Left renal pelvis (tissue), 4 donors: Measurements from ENCODE around the gene HDAC4. TPM values are rescaled to one million over a fixed set of nuclear protein-coding genes. Genes with fewer than 3 reads are reported as not detected.

Source experiments
- DNase-seq, 4 donors: peaks; one replicate each; pipeline ENCODE4 v3.0.0-alpha.2; 2013; ENCODE audit warnings: low read depth in 4 of 4, low spot score in 3 of 4
- polyA plus RNA-seq, 4 donors: library from polyadenylated mRNA; unstranded; fragments of 120-200 nt; gene quantifications; one replicate each; pipeline ENCODE4 v1.2.1, GENCODE V29; 2013; ENCODE audit not compliant: insufficient read length in 4 of 4

The HDAC4 gene
- polyA plus RNA-seq, 4 donors = 12.9 to 15.4 (median 14.4) TPM

DNA sequence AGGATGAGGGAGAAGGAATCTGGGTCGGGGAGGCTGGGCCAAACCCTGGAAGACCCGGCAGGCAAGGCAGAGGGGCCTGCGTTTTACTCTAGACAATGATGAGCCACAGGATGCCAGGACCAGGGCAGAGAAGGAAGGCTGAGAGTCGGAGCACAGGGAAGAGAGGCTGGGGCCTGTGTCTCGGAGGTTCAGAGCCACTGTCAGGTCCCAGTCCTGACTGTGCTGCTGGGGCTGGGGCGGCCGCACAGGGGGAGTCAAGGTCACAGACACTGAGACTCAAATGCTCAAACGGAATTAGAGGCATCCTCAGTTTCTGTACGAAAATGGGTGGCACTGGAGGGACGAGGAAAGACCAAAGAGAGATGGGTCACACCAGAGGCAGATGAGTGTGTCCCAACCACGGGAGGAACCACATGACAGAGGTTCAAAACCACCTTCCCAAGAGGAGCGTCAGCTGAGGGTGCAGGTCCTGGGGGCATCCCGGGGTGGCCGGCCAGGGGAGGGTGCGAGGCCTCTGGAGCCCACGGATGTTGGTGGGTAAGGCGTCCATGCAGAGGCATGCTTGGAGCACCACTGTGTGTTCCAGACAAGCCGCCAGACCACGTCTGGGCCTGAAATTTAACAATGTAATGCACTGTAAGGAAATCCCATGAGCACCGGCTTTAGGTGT lies 14.7 kb downstream of the HDAC4 start:
- no peak for DNase-seq

DNA sequence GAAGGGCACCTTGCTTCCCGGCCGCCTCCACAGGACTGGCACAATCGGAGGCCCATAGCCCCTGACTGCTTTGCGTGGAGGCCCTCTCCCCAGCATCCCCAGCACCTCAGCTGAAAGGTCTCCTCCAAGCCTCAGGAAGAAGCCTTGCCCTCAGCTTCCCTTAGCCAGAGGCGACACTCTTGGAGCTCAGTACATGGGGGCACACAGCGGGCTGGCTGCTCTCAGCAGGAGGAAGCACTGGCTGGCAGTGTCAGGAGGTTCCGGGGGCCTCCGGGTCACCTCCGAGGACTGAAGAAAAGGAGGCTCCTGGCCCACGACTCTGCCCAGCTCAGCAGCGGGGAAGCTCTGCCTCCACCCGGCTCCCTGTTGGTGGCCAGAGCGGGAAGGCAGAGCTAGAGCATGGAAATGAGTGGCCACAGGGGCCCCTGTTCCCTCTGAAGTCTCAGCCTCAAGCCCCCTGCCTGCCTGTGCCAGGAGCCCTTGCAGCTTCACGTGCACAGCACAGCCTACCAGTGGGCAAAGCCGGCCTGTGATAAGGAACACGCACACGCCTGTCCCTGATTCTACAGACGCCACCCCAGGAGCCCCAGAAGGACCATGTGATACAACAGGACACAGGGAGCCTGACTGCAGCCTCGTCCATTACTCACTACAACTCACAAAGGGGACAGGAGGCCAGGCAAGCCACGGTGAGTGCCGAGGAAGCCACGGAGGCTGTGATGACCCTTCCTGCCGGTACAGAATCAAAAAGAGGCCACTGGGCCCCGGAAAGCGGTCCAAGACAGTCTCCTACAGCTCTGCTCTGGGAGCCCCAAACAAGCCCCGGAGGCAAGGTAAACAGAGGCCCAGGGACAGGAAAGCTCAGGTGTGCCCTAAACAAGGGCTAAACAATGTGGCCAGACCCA lies 15.5 kb downstream of the HDAC4 start:
- no peak for DNase-seq

DNA sequence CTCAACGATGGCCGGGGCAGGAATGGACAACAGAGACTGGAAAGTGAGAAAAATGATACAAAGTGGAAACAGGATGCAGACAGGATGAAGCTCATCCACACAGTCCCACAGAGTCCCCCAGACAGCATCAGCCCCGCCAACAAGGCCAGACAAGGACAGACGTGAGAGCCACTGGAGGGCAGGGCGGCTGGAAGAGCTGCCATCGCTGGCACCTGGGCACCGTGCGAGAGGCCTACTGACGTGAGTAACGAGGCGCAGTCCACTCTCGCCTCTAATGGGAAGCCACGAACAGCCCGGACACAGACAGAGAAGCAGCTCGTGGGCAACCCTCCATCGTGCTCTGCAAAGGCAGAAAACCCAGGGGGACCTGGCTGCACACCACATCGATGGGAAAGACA lies 17.1 kb downstream of the HDAC4 start:
- no peak for DNase-seq

DNA sequence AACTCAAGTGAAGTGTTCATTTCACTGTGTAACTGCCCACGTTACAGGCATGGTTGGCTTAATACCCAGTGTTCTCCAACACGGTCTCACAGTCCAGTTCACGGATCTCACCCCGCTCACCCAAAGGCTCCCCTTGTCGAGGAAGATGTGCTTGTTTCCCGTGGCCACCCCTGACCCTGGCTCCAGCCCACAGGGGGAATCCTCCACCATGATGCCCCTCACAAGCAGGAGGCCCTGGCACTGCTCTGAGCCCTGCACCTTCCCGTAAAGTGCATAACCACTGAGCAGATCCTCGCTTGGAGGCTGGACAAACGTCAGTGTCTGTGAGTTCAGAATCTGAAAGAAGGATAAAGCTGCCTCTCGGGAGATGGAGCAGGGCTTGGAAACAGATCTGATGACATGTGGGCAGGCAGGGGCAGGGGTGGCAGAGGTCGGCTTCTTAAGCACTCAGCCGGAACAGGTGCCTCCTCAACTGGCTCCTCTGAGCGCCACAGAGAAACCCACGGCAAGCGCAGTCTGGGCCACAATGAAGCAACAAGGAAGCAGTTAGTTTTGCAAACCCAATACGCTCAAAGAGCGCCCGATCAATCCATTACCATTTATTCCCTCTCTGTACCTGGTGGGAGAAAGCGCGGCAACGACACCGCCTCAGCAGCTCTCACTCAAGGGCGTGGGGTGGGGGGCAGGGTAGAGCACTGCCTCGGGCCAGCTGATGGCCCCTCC lies 17.6 kb downstream of the HDAC4 start:
- DNase-seq = no peak

DNA sequence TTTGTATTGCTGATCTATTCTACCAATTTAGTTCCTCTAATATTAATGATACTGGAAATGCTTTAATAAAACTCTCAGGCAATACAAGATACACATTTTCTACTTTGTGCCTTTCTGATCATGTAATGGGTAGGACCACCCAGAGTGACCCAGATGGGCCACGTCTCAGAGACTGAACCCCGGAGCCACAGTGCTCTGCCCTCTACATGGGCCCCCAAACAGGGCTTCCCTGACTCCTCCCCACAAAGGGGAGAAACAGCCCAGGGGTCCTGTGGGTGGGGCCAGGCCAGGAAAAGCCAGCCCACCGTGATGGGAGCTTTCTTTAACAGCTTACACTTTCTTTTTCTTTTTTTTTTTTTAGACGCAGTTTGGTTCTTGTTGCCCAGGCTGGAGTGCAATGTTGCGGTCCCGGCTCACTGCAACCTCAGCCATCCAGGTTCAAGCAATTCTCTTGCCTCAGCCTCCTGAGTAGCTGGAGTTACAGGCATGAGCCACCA lies 18.4 kb downstream of the HDAC4 start:
- DNase-seq = no peak

DNA sequence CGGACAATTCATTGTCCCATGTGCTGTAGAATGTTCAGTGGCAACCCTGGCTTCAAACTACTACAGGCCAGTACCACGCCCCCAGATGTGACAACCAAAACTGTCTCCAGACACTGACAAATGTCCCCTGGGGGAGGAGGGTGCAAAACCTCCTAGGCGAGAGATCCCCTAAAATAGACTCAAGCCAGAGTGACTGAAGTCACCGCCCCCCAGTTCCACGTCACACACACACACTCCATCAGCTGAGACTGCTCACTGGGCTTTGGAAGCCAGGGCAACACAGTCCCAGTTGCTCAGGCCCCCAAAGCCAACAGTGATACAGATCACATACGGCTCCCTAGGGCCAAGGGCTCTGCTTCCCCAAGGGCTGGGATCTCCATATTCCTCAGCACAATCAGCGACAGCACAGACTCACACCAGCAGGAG lies 19.1 kb downstream of the HDAC4 start:
- no peak for DNase-seq

DNA sequence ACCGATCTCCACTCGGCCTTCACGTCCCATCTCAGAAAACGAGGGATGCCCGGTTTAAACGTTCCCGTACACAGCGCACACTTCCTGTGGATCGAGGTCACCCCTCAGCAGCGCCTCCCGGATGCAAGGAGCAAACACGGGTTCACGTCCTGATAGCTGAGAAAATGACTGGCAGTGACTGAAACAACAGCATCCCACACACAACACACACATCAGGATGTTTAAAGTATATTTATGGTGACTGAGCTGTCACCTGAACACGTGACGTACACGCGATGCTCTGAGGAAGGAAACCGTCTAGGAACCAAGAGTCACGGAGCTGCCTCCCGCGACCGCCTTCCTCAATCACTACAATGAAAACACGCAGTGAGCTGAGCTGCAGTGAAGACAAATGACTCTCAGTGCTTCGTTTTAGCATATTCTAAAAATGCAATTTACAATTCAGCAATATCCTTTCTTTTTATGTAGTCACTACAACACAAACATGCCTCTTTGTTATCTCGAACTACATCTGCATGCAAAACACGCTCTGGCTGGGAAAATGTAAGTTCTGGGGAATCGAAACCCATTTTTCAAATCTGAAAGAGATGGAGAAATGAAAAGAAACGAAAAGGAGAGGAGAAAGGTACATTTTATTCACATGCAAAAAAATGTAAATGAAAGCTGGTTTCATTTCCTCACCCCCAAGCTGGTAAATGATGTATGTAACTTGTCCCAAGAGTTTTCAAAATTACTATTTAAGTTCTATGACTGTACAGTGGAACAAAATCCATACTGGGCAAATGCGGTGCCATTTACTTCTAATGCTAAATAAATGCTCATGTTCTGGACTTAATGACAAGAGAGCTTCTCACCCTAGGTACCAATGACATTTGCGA lies 19.8 kb downstream of the HDAC4 start:
- no peak for DNase-seq

DNA sequence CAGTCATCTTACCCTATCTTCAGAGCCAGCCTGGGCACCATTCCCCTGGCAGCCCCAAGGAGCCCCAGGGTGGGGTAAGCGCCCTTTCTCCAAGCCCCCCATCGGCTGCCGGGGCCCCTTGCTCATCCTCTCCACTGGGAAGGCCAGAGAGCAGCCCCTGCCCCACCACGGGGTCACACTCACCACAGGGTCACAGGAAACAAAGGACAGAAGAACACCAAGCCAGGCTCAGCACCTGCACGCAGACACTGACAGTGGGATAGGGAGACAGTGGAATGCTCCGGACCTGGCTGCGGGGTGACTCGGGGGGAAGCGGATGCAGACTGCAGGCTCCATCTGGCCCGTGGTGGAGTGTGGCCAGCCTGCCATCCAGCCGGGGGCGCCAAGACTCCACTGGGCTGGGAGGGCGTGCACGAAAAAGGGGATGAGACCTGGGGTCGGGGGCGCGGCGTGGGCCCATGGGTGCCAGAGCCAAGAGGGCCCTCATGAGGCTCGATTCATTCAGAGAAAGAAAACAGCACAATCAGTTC lies 21.1 kb downstream of the HDAC4 start:
- no peak for DNase-seq

DNA sequence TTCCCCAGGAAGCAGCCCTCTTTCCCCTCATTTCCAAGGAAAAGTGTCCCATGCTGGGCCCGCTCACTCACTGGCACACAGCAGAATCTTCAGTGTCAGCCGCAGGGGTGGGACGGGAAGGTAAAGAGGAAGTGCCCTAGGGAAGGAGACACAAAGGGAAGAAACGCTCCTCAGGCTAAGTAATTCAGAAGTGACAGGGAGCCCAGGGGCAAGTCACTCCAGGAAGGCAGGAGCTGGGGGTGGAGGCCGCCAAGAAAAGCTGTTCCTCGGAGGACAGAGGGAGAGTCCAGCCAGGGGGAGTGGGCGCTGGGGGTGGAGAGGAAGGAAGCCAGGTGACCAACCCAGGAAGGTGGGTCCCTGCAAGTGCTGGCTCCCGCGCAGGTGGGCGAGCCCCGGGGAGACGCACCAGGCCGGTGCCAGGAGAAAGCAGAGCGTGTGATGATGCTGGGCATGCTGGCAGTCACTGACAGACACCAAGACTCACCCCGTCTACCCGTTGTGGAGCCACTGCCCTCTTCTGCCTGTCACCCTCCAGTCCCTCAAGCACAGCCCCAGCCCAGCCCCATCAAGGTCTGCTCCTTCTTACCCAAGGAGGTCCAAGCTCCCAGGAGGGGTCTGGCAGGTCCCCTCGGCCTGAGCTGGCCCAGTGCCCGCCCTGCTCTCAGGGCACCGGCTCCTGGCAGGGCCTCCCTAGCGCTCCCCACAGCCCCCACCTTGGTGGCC lies 21.7 kb downstream of the HDAC4 start:
- no peak for DNase-seq

DNA sequence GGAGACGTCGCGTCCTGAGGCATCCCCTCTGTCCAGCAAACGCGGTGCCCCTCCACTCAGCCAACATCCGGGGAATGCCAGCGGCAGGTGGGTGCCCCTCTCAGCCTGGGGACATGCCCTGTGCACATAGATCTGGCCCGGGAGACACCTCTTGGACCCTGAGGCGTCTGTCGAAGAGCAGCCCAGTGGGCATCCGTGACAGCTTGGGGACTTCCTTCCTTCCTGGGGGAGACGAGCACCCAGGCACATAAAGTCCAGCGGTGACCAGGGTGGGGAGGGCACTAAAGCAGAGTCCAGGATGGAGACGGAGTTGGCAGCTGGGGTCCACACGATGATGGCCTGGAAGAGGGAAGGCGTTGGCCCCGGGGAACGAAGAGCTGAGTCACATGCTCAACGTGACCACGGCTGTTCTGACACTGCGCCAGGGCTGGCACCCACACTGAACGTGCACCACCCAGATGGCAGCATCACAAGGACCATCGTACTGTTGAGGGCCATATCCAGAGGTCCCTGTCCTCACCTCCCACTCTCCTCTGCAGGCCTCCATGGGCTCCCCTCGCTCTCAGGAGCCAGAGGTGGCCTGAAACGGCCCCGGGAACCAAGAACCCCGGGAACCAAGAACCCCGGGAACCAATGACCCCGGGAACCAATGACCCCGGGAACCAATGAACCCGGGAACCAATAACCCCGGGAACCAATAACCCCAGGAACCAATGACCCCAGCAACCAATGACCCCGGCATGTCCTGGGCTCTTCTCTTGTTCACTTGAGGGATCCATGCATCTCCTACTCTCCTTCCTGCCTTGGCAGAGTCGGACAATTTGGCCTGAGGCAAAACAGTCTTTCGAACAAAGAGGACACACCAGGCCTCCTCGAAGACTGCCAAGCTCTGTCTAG lies 22.6 kb downstream of the HDAC4 start:
- no peak for DNase-seq

DNA sequence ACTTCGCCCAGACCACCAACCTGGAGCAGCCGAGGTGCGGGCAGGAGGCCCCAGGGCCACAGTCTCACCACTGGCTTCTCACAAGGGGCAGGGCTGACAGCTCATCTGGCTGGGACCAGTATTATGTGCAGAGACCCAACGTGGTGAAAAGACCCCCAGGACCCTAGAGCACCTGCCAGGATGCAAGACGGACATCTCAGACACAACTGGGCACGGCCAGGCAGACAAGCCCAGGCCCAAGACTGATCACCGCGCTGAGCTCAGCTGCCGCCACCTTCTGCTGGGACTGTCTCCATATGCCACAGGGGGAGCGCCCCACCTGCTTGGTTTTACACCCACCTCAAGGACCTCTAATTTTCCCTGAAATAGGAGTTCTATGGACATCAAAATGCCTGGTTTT lies 23.2 kb downstream of the HDAC4 start:
- DNase-seq = no peak

DNA sequence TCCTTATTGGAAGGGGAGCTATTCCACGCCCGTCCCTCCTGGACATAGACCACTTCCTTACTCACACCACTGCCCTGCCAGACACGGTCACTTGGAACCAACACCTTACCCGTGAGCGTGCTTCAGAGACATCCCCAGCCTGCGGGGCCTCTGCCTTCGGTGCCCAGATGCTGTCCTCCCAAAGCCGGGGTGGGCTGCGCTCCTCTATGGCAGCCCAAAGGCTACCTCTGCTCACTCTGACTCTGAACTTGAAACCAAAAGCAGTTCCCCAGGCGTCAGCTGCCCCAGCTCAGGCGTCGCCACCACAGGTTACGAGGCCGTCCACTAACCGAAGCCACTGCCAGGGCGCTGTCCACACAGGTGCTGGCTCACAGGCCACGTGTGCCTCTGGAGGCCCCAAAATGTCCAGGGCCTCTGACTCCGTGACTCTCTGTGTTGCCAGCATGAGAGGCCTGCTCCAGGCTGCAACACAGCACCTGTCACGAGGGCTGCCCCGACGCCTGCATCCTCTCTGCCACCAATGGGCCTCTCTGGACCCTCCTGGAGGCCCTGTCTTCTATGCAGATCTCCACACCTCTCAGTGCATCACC lies 23.8 kb downstream of the HDAC4 start:
- no peak for DNase-seq

DNA sequence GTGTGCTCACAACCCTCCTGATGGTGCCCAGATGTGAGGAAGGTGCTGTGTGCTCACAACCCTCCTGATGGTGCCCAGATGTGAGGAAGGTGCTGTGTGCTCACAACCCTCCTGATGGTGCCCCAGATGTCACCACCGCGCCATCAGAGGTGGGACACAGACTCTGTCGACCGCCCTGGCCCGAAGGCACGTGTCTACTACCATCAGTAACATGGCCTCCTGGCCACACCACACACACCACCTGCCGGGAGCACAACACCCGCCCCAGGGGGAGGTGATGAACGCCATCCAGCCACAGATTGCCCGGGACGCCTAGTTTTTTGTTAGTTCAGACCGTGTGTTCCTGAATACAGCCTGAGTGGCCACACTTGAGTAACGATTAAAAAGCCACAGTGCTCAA lies 24.5 kb downstream of the HDAC4 start:
- no peak for DNase-seq

DNA sequence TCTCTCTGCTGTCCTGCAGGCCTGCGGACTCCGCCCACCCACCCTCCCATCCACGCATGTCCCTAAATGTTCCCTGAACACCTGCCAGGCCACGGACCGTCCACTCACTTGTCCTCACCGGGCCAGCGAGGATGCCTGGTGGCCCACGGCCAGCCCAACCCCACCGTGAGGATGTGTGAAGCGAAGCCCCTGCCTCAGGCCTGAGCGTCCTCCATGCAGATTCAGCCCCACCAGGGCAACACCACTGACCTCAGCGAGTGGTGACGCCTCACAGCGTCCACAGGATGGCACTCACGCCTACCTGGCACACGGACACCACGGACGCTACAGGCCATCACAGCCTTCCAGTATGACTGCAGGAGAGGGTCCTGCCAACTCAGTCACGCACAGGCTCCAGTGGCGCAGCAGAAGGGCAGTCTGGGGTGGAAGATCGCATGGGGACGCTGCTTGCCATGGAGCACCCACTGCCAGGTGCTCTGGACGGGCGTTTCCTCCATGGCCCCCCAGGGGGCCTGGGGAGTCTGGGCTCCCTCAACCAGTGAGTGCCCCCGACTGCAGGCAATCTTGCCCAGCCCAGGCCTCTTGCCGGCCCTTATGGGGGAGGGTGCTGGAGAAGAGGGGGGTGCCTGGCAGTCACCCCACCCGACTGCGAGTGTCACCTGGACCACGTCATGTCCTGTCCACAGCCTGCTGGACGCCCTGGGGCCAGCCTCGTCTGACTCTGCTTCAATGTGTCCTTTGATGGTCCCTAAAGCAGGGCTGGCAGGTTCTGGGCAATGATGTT lies 25.4 kb downstream of the HDAC4 start:
- DNase-seq = no peak

DNA sequence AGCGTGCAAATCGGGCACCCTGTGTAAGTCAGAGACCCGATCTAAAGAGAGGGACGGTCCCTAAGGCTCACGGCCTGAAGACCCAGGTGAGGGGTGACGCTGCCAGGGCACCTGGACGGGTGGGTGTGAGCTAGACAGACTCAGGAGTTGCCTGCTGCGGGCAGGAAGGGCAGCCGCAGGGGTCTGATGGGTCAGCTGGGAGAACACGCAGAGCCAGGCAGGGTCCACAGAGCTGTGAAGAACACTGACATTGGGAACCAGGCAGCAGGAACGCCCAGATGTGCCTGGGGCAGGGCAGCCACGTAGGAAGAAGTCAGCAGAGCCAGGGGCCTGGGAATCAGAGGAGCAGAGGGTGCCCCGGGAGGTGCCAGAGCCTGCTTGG lies 25.9 kb downstream of the HDAC4 start:
- DNase-seq = no peak

DNA sequence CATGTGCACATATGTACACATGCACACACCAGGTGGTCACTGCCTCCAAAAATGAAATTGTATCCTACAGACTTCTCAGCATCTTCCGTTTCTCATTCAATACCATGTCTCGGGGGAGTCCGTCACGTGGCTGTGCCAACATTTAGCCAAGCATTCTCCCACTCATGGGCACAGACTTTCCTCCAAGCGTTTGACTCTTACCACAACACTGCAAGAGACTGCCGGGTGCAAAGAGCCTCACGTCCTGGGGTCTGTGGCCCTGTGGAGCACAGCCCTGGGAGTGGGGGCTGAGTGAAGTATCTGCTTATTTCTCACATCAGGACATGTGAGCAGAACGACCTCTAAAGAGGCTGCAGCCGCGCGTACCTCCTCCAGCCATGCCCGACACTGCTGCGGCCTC lies 28.0 kb downstream of the HDAC4 start:
- DNase-seq = no peak
